Glomerular visceral epithelial cell (primary cell): Measurements from ENCODE around the gene UHRF1.

Experiments
- DNase-seq: peaks from one replicate; pipeline ENCODE4 v3.0.0-alpha.2; 2016; ENCODE audit errors: extremely low spot score

The UHRF1 gene

GRCh38 chr19:4988770-4989251 is 79.5 kb downstream of the UHRF1 start:
- peak; percentile 88 for DNase-seq

GRCh38 chr19:4990306-4990705 is 81.0 kb downstream of the UHRF1 start:
- DNase-seq: no peak

- no peak for DNase-seq
Measured at GRCh38 chr19:4991538-4991937, 82.2 kb downstream of the UHRF1 start.

- no peak for DNase-seq
Measured at GRCh38 chr19:4991996-4992698, 82.8 kb downstream of the UHRF1 start.

DNA sequence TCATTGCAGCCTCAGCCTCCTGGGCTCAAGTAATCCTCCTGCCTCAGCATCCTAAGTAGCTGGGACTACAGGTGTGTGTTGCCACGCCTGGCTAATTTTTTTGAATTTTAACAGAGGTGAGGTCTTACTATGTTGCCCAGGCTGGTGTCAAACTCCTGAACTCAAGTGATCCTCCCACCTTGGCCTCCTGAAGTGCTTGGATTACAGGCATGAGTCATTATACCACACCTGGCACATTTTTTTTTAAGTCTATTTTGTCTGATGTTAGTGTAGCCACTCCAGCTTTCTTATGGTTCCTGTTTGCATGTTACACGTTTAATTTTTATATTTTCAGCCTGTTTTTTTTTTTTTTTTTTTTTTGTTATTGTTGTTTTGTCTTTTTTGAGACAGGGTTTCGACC is 84.4 kb downstream of the UHRF1 start:
- DNase-seq: no peak

GRCh38 chr19:4996701-4997100 is 87.4 kb downstream of the UHRF1 start:
- no peak for DNase-seq

DNA sequence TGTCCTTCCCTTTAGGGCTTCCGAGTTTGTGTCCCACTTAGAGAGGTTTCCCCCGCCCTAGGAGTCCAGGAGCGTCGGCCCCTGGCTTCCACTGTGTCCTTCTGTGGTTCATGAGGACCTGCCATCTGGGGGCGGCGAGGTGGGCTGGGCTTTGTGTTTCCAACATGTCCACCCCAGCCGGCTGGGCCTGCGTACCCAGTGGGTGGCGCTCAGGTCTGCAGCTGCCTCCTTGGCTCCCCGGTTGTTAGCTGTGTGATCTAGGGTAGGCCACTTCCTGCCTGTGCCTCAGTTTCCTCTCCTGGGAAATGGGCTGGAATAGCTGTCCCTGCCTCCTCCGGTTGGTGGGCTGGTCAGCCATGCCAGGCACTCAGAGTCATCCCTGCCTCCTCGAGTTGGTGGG is 88.0 kb downstream of the UHRF1 start:
- no peak for DNase-seq

- DNase-seq: no peak
Measured at GRCh38 chr19:5000120-5000611, 90.9 kb downstream of the UHRF1 start.

- peak; percentile 43 for DNase-seq
Measured at GRCh38 chr19:5001615-5002014, 92.3 kb downstream of the UHRF1 start.

DNA sequence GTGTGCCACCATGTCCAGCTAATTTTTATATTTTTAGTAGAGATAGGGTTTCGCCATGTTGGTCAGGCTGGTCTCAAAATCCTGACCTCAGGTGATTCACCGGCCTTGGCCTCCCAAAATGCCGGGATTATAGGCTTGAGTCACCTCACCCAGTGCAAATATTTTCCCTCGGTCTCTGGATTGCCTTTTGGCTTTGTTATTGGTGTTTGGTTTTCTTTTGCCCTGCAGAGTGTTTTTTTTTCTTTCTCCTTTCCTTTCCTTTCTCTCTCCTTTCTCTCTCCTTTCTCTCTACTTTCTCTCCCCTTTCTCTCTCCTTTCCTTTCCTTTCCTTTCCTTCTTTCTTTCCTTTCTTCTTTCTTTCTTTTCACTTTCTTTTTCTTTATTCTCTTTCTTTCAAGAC is 92.8 kb downstream of the UHRF1 start:
- DNase-seq: peak; percentile 56

GRCh38 chr19:5003781-5004180 is 94.5 kb downstream of the UHRF1 start:
- DNase-seq: no peak

- DNase-seq: no peak
Measured at GRCh38 chr19:5005096-5005495, 95.8 kb downstream of the UHRF1 start.

DNA sequence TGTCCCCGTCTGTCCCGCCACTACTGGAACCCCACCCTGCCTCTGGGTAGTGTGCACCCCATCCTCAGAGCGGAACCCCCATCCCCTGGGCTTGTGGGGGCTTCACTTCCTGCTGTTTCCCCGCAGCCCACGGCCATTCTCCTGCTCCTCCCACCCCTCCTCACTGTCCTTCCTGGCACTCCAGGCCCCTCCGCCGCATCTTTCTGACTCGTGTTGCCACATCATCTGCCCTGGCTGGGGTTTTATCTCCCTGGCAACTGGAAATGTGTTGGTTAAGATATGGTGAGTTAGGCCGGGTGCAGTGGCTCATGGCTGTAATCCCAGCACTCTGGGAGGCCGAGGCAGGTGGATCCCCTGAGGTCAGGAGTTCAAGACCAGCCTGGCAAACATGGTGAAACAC is 96.9 kb downstream of the UHRF1 start:
- peak; percentile 31 for DNase-seq

- no peak for DNase-seq
Measured at GRCh38 chr19:5006821-5007220, 97.5 kb downstream of the UHRF1 start.
